GM12878 (cell line): ENCODE measurements around the gene TPO.

ENCODE experiments used
- CHD2 ChIP-seq: IDR thresholded peaks from 2 replicates; pipeline ENCODE4 v1.6.1; 2011; ENCODE audit warnings: low read depth, low read length, improper control_type of control experiment, borderline replicate concordance
- CTCF ChIP-seq, 3 experiments: IDR thresholded peaks in 2 of 3; conservative IDR thresholded peaks in 1 of 3; 2 replicates each; pipeline ENCODE4 v1.5.1; 2011; ENCODE audit warnings: low read depth in 3 of 3, low read length in 3 of 3, mild to moderate bottlenecking in 3 of 3, control low read depth in 2 of 3, moderate library complexity in 2 of 3, inconsistent platforms in 1 of 3, mixed read lengths in 1 of 3; ENCODE audit not compliant: control insufficient read depth in 2 of 3, insufficient read depth in 1 of 3; ENCODE audit errors: extremely low read depth in 1 of 3
- E4F1 ChIP-seq: fragments of 450-650 bp; IDR thresholded peaks from 2 replicates; pipeline ENCODE4 v1.6.1; 2018; ENCODE audit warnings: borderline replicate concordance, mild to moderate bottlenecking; ENCODE audit not compliant: partially characterized antibody
- EP300 ChIP-seq, 2 experiments: fragments of 150-350 bp in 1 of 2; IDR thresholded peaks; 2 replicates each; pipeline ENCODE4 v1.6.1; 2011 to 2012; ENCODE audit warnings: low read depth in 2 of 2, low read length in 2 of 2, borderline replicate concordance in 1 of 2, improper control_type of control experiment in 1 of 2, inconsistent platforms in 1 of 2; ENCODE audit not compliant: control insufficient read depth in 1 of 2
- EZH2 ChIP-seq: IDR thresholded peaks from 2 replicates; pipeline ENCODE4 v1.6.1; 2012; ENCODE audit warnings: low read depth, mild to moderate bottlenecking, control low read depth, inconsistent platforms, low read length, borderline replicate concordance; ENCODE audit not compliant: control insufficient read depth
- GABPA ChIP-seq: IDR thresholded peaks from 2 replicates; pipeline ENCODE4 v1.6.1; 2014; ENCODE audit warnings: antibody characterized with exemption, low read depth, mild to moderate bottlenecking, inconsistent platforms
- HCFC1 ChIP-seq: fragments of 150-350 bp; IDR thresholded peaks from 2 replicates; pipeline ENCODE4 v1.6.1; 2014; ENCODE audit warnings: low read length
- KAT2A ChIP-seq: conservative IDR thresholded peaks from 2 replicates; pipeline ENCODE4 v1.6.1; 2011; ENCODE audit warnings: low read depth, low read length; ENCODE audit not compliant: control insufficient read depth
- NR2C2 ChIP-seq: IDR thresholded peaks from 2 replicates; pipeline ENCODE4 v1.6.1; 2011; ENCODE audit warnings: borderline replicate concordance, low read depth; ENCODE audit not compliant: control insufficient read depth, insufficient read length
- POLR2AphosphoS2 ChIP-seq: IDR thresholded peaks from 2 replicates; pipeline ENCODE4 v1.6.1; 2011; ENCODE audit warnings: low read depth, mild to moderate bottlenecking, low read length, improper control_type of control experiment, moderate library complexity
- POLR2AphosphoS5 ChIP-seq: IDR thresholded peaks from 2 replicates; pipeline ENCODE4 v1.6.1; 2011; ENCODE audit warnings: mild to moderate bottlenecking, low read length, inconsistent platforms
- RAD21 ChIP-seq: IDR thresholded peaks from 2 replicates; pipeline ENCODE4 v1.6.1; 2011; ENCODE audit warnings: mild to moderate bottlenecking, low read depth, low read length, moderate library complexity; ENCODE audit not compliant: insufficient read depth
- RFX5 ChIP-seq: IDR thresholded peaks from 2 replicates; pipeline ENCODE4 v1.6.1; 2011; ENCODE audit warnings: low read depth, low read length, improper control_type of control experiment
- SUZ12 ChIP-seq: fragments of 200-600 bp; sonication (generic); IDR thresholded peaks from one replicate; pipeline ENCODE4 v1.6.1; 2018; ENCODE audit warnings: antibody characterized with exemption, mild to moderate bottlenecking; ENCODE audit not compliant: unreplicated experiment

- TF ChIP-seq GABPA, result no peak
- no peak for TF ChIP-seq EZH2
- no peak for TF ChIP-seq EP300 (IDR thresholded peaks at IDR 0.05; ENCODE audit: borderline replicate concordance in 1 of 2, control insufficient read depth in 1 of 2, low read depth in 2 of 2, low read length in 2 of 2)
- TF ChIP-seq POLR2AphosphoS5, result no peak
- TF ChIP-seq POLR2AphosphoS2, result no peak
- no peak for TF ChIP-seq RFX5
- TF ChIP-seq E4F1, result no peak
- TF ChIP-seq RAD21, result no peak
- TF ChIP-seq CTCF (IDR thresholded peaks at IDR 0.05 in 2 of 3, conservative IDR thresholded peaks at IDR 0.05 in 1 of 3; ENCODE audit: control insufficient read depth in 2 of 3, extremely low read depth in 1 of 3, insufficient read depth in 1 of 3, low read depth in 3 of 3, low read length in 3 of 3), result no peak
- no peak for TF ChIP-seq HCFC1
- no peak for TF ChIP-seq KAT2A
- no peak for TF ChIP-seq SUZ12
- no peak for TF ChIP-seq CHD2
- no peak for TF ChIP-seq NR2C2
Observed at GRCh38 chr2:1588978-1589621, 175.8 kb downstream of the TPO start.
